Lower lobe of right lung (tissue), 2 donors: Measurements from ENCODE around the gene SEC61A2. TPM values are rescaled to one million over a fixed set of nuclear protein-coding genes. Genes with fewer than 3 reads are reported as not detected.

Source experiments
- ATAC-seq, 2 donors: fragments of 200-7000 bp; cut with Tn5 transposase; one replicate each; pipeline ENCODE4 v1.9.1; 2020 to 2022; ENCODE audit warnings: mild to moderate bottlenecking in 2 of 2, moderate library complexity in 2 of 2
- DNase-seq: peaks from one replicate; pipeline ENCODE4 v3.0.0-alpha.2; 2020
- H3K27ac ChIP-seq: fragments of 200-600 bp; one replicate; pipeline ENCODE4 v1.8.0; 2022
- H3K27me3 ChIP-seq: fragments of 200-600 bp; one replicate; pipeline ENCODE4 v1.8.0; 2022; ENCODE audit warnings: low read depth
- H3K36me3 ChIP-seq: fragments of 200-600 bp; one replicate; pipeline ENCODE4 v1.8.0; 2022; ENCODE audit warnings: mild to moderate bottlenecking
- H3K4me1 ChIP-seq: fragments of 200-600 bp; one replicate; pipeline ENCODE4 v1.8.0; 2022
- H3K4me3 ChIP-seq: fragments of 200-600 bp; one replicate; pipeline ENCODE4 v1.8.0; 2022; ENCODE audit warnings: mild to moderate bottlenecking
- H3K9me3 ChIP-seq: fragments of 200-600 bp; one replicate; pipeline ENCODE4 v1.8.0; 2022
- CTCF ChIP-seq: fragments of 200-600 bp; IDR thresholded peaks from one replicate; pipeline ENCODE4 v1.8.0; 2022; ENCODE audit warnings: antibody characterized with exemption, mild to moderate bottlenecking
- intact Hi-C: fragments of 100-400 bp; cut with DNase I; formaldehyde crosslinking; loops from one replicate; pipeline ENCODE4 v1.11.0; 2022
- total RNA-seq: library from RNA; stranded (reverse); fragmentation: NEBNext Ultra II Directional; extraction: Animal tissue kit (Norgen Biotek cat#: 25700); gene quantifications from one replicate; pipeline ENCODE4 v1.2.1, GENCODE V29; 2021
- donor health status: DM: no; HTN: yes; CAD: no; lungs with severe emphysema.

Gene SEC61A2
- total RNA-seq, 1 donor from 2014 or later, result 5.3 TPM

GRCh38 chr10:12144538-12144937, 15.1 kb downstream of the SEC61A2 start:
- Histone ChIP-seq H3K27me3 (no peaks in the 10 kb centered on the region), H3K4me1 (no peaks in the 10 kb centered on the region), H3K36me3 (peaks cover 59% of the 10 kb centered on the region), H3K9me3 (no peaks in the 10 kb centered on the region), H3K4me3 (no peak overlapping the region), H3K27ac (no peak overlapping the region)
- no peak for ATAC-seq
- DNase-seq, result no peak
- no peak for TF ChIP-seq CTCF
- intact Hi-C loops, result no loop called here

- Histone ChIP-seq H3K36me3 (peaks cover 64% of the 10 kb centered on the region), H3K27me3 (no peaks in the 10 kb centered on the region), H3K4me3 (no peak overlapping the region), H3K9me3 (no peaks in the 10 kb centered on the region), H3K4me1 (no peaks in the 10 kb centered on the region), H3K27ac (no peak overlapping the region)
- ATAC-seq (no peak), DNase-seq (no peak)
- TF ChIP-seq CTCF, result no peak
- intact Hi-C loops, result no loop called here
Measured at GRCh38 chr10:12150163-12150562, 20.7 kb downstream of the SEC61A2 start.

GRCh38 chr10:12154516-12154915, 25.0 kb downstream of the SEC61A2 start:
- TF ChIP-seq CTCF, result no peak
- Histone ChIP-seq H3K9me3 (no peaks in the 10 kb centered on the region), H3K36me3 (peaks cover 53% of the 10 kb centered on the region), H3K27ac (no peak overlapping the region), H3K4me1 (no peaks in the 10 kb centered on the region), H3K4me3 (no peak overlapping the region), H3K27me3 (no peaks in the 10 kb centered on the region)
- no peak for DNase-seq
- intact Hi-C loops, result no loop called here
- no peak for ATAC-seq

GRCh38 chr10:12156367-12157123, 27.1 kb downstream of the SEC61A2 start:
- peaks cover 50% of the 10 kb centered on the region for H3K36me3 ChIP-seq
- no peak for ATAC-seq
- no peaks in the 10 kb centered on the region for H3K9me3 ChIP-seq
- H3K27me3 ChIP-seq, result no peaks in the 10 kb centered on the region
- no peak for TF ChIP-seq CTCF
- no peak overlapping the region for H3K4me3 ChIP-seq
- no peak overlapping the region for H3K27ac ChIP-seq
- no peaks in the 10 kb centered on the region for H3K4me1 ChIP-seq
- intact Hi-C loops, result no loop called here
- DNase-seq, result no peak

GRCh38 chr10:12158111-12158510, 28.6 kb downstream of the SEC61A2 start:
- Histone ChIP-seq H3K4me1 (no peaks in the 10 kb centered on the region), H3K9me3 (no peaks in the 10 kb centered on the region), H3K27me3 (no peaks in the 10 kb centered on the region), H3K36me3 (peaks cover 62% of the 10 kb centered on the region), H3K4me3 (no peak overlapping the region), H3K27ac (no peak overlapping the region)
- DNase-seq (no peak), ATAC-seq (no peak)
- intact Hi-C loops, result no loop called here
- TF ChIP-seq CTCF, result no peak
